Stimulated activated CD4-positive, alpha-beta T cell treated with anti-CD3 and anti-CD28 coated beads, Interleukin-4, amount 100 ng/mL, for 24 hours (primary cell): ENCODE data around the gene ZFP36.
A peak's percentile ranks its signal among the peaks of the same experiment; 100 is the strongest.

ENCODE experiments used
- DNase-seq: peaks from one replicate; pipeline ENCODE4 v3.0.0-alpha.2; 2020

Gene ZFP36

GRCh38 chr19:39384839-39385568, 21.6 kb upstream of the ZFP36 start:
- DNase-seq, result no peak

GRCh38 chr19:39385629-39386411, 20.8 kb upstream of the ZFP36 start:
- DNase-seq, result no peak

DNA sequence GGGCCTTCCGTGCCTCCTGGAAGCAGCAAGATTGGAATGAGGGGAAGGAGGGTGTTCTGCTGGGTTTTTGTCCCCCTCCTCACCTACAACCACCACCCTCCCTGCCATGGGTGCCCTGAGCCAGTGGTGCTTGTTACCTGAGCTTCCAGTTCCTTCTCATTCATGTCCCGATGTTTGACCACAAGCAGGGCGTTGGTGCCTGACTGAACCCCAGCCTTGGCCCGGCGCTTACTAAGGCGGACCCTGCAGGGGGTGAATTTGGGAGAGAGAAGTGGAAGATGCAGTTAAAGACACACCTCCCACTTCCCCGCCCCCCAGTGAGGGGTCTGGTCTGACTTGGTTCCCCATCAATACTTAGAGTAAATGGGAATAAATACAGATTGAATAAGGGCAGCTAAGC, 20.1 kb upstream of the ZFP36 start:
- no peak for DNase-seq

- DNase-seq, result no peak
Measured at GRCh38 chr19:39388657-39389056, 18.0 kb upstream of the ZFP36 start.

DNA sequence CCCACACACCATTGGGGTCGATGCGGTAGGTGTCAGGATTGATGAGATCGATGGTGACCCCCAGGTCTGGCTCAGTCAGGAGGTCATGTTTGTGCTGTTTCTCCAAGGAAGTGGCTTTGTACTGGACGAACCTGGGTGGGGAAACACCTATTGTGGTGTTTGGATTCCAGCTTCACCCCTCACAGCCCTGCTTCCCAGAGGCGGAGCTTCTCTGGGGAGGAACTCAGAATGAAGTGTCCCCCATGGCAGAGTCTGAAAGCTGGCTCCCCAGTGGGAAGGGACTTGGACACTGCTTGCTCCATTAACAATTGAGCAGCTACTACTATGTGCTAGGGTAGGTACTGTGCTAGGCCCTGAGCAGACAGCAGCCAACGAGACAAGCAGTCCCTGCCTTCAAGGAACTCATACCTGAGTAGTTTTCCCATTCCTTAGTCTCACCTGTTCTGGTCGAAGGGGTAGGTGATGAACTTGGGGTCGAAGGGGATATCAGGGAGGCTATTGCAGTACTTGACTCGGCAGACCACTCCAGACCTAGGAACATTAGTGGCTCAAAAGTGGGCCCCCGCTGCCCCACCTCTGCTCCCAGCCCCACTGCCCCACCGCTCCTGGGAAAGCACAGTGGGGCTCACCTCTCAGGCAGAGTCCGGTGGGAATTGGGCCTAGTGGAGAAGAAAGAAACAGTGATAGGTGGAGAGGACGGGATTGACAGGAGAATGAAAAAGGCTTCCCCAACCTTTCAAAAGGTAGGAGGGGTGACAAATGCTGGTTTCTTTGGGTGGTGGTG, 16.8 kb upstream of the ZFP36 start:
- no peak for DNase-seq

- peak; percentile 79 for DNase-seq
Measured at GRCh38 chr19:39390451-39390750, 16.2 kb upstream of the ZFP36 start.

DNA sequence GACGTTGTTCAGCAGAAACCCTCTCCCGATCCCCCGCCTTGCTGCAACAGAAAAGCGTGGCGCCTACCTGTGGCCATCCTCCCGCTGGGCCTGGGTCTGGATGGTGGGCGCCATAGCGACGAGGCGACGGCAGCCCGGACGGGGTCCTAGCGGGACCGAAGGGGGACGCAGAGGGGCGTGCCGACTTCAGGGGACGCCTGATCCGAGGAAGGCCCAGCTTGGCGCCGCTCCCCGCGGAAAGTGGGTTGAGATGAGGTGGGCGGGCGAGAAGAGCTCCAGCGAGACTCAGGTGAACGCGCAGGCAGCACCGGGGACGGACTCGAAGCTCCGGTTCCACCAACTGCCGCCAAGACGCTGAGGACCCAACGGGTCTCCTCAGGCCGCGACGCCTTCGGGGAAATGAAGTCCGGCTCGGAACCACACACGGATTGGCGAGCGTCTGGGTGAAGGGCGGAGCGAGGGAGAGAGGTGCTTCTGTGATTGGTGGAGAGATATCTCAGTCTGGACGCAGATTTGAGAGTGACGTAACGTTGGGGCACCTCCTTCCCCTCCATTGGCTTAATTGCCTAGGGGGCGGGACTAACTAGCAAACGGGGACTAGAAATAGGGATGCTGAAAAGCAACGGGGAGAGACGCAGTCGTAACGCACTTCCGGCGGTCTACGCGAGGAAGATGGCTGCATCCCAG, 15.8 kb upstream of the ZFP36 start, which contains the start of the genes MED29 and PAF1:
TSS of gene MED29 (plus strand) at position 628 of the 687 bp plus-strand sequence. CDS start at position 673, 45 bp downstream.
TSS of gene PAF1 (minus strand) at position 356 of the 687 bp plus-strand sequence. CDS start at position 114, 242 bp downstream.
- DNase-seq, result peak; percentile 97

- peak; percentile 93 for DNase-seq
Measured at GRCh38 chr19:39397360-39398296, 9.0 kb upstream of the ZFP36 start.

GRCh38 chr19:39398297-39398864, 8.3 kb upstream of the ZFP36 start:
- DNase-seq, result peak; percentile 65

GRCh38 chr19:39399668-39400050, 7.0 kb upstream of the ZFP36 start:
- DNase-seq, result no peak

DNA sequence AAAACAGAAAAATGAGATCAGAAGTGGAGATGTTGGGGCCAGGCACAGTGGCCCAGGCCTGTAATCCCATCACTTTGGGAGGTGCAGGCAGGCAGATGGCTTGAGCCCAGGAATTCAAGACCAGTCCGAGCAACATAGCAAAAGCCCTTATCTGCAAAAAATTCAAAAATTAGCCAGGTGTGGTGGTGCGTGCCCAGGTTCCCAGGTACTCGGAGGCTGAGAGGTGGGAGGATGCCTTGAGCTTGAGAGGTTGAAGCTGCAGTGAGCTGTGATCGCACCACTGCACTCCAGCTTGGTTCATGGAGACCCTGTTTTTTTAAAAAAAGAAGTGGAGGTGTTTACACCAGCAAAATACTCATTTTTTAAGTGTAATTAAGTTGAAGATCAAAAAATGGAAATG, 6.6 kb upstream of the ZFP36 start:
- no peak for DNase-seq

GRCh38 chr19:39401070-39401548, 5.5 kb upstream of the ZFP36 start:
- DNase-seq, result no peak

GRCh38 chr19:39401549-39402345, 4.9 kb upstream of the ZFP36 start:
- peak; percentile 83 for DNase-seq

DNA sequence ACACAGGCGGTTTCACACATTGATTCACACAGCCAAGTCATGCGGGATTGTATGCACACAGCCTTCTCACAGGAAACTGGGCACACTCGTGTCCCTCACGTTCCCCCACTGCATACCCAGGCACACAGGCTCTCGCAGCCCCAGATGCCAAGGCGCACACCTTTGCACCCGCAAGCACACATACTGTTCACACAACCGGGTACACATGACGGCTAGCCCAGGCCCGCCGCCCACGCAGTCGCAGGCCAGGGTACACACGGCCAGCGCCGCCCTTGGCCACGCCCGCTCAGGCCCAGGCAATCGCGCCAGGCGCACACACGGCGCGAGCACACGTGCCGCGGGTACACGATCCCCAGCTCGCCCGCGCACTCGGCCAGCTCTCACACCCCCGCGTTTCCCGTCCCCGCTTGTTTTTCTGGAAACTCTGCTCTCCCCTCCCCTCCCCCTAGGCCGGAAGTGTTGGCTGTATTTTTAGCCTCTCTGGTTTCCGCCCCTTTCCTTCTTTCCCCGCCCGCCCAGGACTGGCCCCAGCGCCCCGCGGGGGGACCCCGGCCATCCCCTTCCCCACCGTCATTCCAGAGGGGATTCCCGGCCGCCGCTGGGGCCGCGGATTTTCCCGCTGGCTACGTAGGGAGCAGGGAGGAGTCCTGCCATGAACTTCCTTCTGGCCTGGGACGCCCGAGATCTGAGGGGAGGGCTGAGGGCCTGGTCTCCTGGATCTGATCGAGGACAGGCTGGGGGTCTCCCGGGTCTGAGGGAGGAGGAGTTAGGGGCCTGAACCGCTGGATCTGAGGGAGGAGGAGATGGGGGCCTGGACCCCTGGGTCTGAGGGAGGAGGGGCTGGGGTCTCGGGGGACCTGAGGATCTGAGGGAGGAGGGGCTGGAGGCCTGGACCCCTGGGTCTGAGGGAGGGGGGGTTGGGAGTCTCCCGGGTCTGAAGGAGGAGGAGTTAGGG, 4.0 kb upstream of the ZFP36 start:
- peak; percentile 84 for DNase-seq

DNA sequence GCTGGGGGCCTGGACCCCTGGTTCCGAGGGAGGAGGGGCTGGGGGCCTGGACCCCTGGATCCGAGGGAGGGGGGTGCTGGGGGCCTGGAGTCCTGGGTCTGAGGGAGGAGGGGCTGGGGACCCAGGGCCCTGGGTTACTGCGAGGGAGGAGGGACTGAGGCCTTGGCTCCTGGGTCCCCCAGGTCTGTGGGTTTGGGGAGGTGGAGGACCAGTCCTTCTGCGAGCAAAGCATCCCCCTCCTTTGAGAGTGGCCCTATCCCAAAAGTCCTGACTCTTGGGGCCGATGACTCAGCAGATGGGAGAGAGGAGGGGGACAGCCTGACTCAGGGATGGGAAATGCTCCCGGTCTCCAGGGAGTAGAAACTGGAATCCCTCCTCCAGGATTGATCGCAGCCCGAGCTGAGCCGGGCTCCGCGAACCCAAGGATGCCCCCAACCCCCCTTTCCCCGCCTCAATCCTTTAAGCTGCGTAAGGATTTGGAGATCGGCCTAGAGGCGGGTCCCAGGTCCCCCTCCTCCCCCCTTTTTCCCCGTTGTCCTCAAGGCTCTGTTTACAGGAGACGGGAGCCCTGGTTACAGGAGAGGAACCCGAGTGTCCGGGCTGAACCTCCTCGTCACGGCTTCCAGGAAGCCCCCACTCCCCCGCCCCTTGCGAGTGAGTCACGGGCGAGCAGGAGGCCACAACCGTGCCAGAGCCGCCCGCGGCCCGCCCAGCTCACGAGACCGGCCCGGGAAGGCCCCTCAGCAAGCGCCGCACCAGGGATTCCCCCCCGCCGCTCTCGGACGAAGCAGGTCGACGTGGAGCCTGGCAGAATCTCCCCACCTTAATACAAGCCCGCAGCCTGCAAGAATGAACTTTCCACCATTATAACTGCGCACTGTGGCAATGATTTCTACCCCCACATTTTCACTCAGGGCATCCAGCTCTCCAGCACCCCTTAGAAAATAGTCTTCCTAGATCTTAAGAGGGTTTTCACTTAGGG, 3.0 kb upstream of the ZFP36 start:
- DNase-seq, result peak; percentile 97

GRCh38 chr19:39405261-39405957, 1.2 kb upstream of the ZFP36 start:
- no peak for DNase-seq
